ENCODE results near the gene CDK5RAP1. TPM values are rescaled to one million over a fixed set of nuclear protein-coding genes. Genes with fewer than 3 reads are reported as not detected.

Gene CDK5RAP1
- total RNA-seq, 2 donors from 2014 or later, result 55.6 to 61.9 TPM

DNA sequence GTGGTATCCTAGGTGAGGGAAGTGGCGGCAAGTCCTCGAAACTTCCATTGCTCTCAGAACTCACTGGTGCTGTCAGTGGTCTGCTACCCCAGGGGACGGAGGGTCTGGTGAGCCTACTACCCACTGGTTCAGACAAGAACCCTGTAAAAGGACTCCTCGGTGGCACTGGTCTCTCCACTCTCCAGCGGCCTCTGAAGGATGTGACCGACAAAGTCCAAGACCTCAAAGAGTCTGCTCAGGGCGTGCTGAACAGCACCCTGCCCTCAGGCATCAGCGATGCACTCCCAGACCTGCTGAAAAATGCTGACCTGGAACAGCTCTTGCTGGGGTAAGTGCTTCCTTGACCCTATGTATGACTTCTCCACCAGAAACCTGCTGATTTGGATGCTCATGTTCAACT lies 51.8 kb downstream of the CDK5RAP1 start:
- no peak for DNase-seq
- peak overlapping the region; percentile 84 for H3K27ac Mint-ChIP-seq
- no peak for ATAC-seq

DNA sequence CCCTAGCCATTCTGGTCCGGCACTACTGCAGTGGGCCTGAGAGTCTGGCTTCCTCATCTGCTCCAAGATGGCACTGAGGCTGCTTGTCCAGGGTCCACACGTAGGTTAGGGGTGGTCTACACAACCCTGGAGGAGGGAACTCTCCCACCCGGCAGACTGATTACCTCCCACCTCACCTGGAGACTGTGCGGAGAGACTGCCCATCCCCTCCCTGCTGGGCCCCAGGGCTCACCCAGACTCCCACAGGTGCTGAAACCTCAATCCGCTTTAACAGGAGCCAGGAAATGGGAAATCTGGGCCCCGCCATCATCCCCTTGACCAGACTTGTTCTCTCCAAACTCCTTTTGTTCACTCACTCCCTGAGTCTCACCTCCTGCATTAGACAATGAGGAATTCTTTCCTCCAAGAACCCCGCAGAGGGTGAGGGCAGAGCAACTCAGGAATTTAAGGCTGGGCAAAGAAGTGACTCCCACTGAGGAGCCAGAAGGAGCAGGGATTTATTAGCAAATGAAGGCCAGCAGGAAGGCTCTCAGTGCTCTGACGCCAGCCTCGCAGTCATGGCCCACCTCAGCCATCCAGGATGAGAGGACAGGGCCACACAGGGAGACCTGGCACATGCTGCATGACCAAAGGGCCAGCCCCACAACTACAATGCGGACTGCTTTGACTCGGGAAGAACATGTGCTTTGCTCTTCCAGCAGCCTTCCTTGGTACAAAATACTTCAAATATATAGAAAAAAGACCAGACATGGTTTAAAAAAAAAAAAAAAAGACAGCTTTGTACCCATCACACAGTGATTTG lies 53.0 kb downstream of the CDK5RAP1 start:
- Mint-ChIP-seq H3K27me3 (no peaks in the 10 kb centered on the region), H3K4me3 (no peak overlapping the region), H3K27ac (no peak overlapping the region), H3K4me1 (peaks cover 18% of the 10 kb centered on the region), H3K36me3 (ENCODE audit: low read depth) (peaks cover 2% of the 10 kb centered on the region)
- ATAC-seq (no peak), DNase-seq (no peak)
- no peaks in the 10 kb centered on the region for H3K9me3 ChIP-seq (ENCODE audit: control insufficient read depth, low read length, poor library complexity, severe bottlenecking)

More for the DNA sequence above, 51.8 kb downstream of the CDK5RAP1 start:
- H3K4me3 Mint-ChIP-seq, result no peak overlapping the region
- H3K27me3 Mint-ChIP-seq, result no peaks in the 10 kb centered on the region
- peaks cover 2% of the 10 kb centered on the region for H3K36me3 Mint-ChIP-seq (ENCODE audit: low read depth)
- no peaks in the 10 kb centered on the region for H3K9me3 ChIP-seq (ENCODE audit: control insufficient read depth, low read length, poor library complexity, severe bottlenecking)
- H3K4me1 Mint-ChIP-seq, result peaks cover 16% of the 10 kb centered on the region

DNA sequence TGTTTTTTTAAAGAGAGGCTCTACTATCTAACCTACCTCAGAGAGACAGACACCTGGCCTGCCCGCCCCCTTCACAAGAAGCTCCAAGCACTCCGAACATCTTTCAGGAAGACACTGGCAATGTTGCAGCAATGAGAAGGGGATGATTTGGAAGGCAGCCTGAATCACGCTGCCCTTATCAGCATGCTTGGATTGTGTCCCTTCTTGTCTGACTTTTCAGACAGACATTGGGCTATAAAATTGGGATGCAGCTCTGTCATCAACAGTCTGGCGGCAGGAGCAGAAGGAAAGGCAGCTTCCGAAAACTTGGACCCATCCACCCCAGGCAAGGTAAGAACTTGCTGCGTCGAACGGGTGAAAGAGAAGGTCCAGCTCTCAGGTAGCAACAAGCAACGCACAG lies 56.0 kb downstream of the CDK5RAP1 start:
- Mint-ChIP-seq H3K27me3 (no peaks in the 10 kb centered on the region), H3K4me3 (no peak overlapping the region), H3K27ac (no peak overlapping the region), H3K4me1 (peaks cover 13% of the 10 kb centered on the region), H3K36me3 (ENCODE audit: low read depth) (peaks cover 4% of the 10 kb centered on the region)
- DNase-seq, result no peak
- H3K9me3 ChIP-seq (ENCODE audit: control insufficient read depth, low read length, poor library complexity, severe bottlenecking), result no peaks in the 10 kb centered on the region
- ATAC-seq, result no peak

GRCh38 chr20:33343521-33343920 lies 57.8 kb downstream of the CDK5RAP1 start:
- Mint-ChIP-seq H3K27me3 (no peaks in the 10 kb centered on the region), H3K27ac (no peak overlapping the region), H3K36me3 (ENCODE audit: low read depth) (peaks cover 3% of the 10 kb centered on the region), H3K4me3 (no peak overlapping the region), H3K4me1 (peaks cover 7% of the 10 kb centered on the region)
- ATAC-seq (no peak), DNase-seq (no peak)
- H3K9me3 ChIP-seq (ENCODE audit: control insufficient read depth, low read length, poor library complexity, severe bottlenecking), result no peaks in the 10 kb centered on the region

- H3K27me3 Mint-ChIP-seq, result no peaks in the 10 kb centered on the region
- H3K9me3 ChIP-seq (ENCODE audit: control insufficient read depth, low read length, poor library complexity, severe bottlenecking), result no peaks in the 10 kb centered on the region
- peaks cover 3% of the 10 kb centered on the region for H3K36me3 Mint-ChIP-seq (ENCODE audit: low read depth)
- no peak for DNase-seq
- H3K27ac Mint-ChIP-seq, result no peak overlapping the region
- ATAC-seq, result no peak
- peaks cover 10% of the 10 kb centered on the region for H3K4me1 Mint-ChIP-seq
- H3K4me3 Mint-ChIP-seq, result no peak overlapping the region
Observed at GRCh38 chr20:33339515-33340058, 61.7 kb downstream of the CDK5RAP1 start.

DNA sequence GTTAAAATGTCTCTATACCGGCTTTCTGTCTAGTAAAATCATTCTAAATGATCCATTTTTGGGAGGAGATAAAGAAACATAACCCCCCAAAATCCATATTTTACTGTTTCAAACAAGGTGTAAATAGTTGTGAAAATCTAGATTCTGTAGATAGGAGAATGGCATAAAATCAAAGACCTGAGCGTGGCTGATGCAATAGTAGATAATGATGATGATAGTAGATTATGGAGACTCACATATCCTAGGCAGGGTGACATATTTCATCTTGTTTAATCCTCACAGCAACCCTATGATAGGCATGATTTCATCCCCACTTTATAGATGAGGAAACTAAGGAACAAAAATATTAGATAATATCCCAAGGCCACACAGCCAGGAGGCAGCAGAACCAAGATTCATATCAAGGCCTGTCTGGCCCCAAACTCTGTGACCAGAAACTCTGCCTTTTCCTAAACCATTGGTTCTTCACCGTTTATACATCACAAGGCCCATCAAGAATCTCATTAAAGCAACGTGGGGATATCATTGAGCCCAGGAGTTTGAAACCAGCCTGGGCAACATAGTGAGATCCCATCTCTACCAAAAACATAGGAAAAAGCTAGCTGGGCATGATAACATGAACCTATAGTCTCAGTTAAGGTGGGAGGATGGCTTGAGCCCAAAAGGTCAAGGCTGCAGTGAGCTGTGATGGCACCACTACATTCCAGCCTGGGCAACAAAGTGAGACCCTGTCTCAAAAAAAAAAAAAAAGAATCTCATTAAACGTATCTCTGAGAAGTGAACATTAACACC lies 62.7 kb downstream of the CDK5RAP1 start:
- DNase-seq (no peak), ATAC-seq (no peak)
- no peaks in the 10 kb centered on the region for H3K9me3 ChIP-seq (ENCODE audit: control insufficient read depth, low read length, poor library complexity, severe bottlenecking)
- peak overlapping the region; percentile 67 for H3K27ac Mint-ChIP-seq
- no peaks in the 10 kb centered on the region for H3K27me3 Mint-ChIP-seq
- H3K36me3 Mint-ChIP-seq (ENCODE audit: low read depth), result peaks cover 3% of the 10 kb centered on the region
- H3K4me1 Mint-ChIP-seq, result peaks cover 8% of the 10 kb centered on the region
- H3K4me3 Mint-ChIP-seq, result no peak overlapping the region

GRCh38 chr20:33337531-33338165 lies 63.7 kb downstream of the CDK5RAP1 start:
- Mint-ChIP-seq H3K4me3 (no peak overlapping the region), H3K36me3 (ENCODE audit: low read depth) (peaks cover 3% of the 10 kb centered on the region), H3K27ac (peak overlapping the region; percentile 67), H3K27me3 (peaks cover 4% of the 10 kb centered on the region), H3K4me1 (peaks cover 8% of the 10 kb centered on the region)
- ATAC-seq (no peak), DNase-seq (no peak)
- H3K9me3 ChIP-seq (ENCODE audit: control insufficient read depth, low read length, poor library complexity, severe bottlenecking), result no peaks in the 10 kb centered on the region

DNA sequence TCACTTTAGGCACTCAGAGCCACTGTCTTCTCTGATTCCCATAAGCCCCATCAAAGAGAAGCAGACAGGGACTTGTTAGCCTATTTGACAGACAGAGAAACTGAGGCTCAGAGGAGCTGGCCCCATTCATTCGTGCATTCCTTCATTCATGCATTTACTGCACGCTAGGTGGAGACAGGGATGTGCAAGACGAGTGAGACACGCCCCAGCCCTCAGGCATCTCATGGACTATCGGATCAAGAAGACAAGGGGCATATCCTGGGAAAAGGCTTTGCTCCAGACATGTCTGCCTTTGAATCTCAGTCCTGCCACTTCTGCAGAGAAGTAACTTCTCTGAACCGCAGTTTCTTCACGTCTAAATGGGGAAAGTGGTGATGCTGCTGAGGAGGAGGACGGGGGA lies 64.2 kb downstream of the CDK5RAP1 start:
- DNase-seq, result no peak
- no peak for ATAC-seq
- H3K9me3 ChIP-seq (ENCODE audit: control insufficient read depth, low read length, poor library complexity, severe bottlenecking), result no peaks in the 10 kb centered on the region
- H3K27ac Mint-ChIP-seq, result peak overlapping the region; percentile 67
- peaks cover 8% of the 10 kb centered on the region for H3K4me1 Mint-ChIP-seq
- H3K4me3 Mint-ChIP-seq, result no peak overlapping the region
- peaks cover 3% of the 10 kb centered on the region for H3K36me3 Mint-ChIP-seq (ENCODE audit: low read depth)
- H3K27me3 Mint-ChIP-seq, result peaks cover 7% of the 10 kb centered on the region

GRCh38 chr20:33336375-33336774 lies 64.9 kb downstream of the CDK5RAP1 start:
- DNase-seq, result no peak
- H3K4me3 Mint-ChIP-seq, result no peak overlapping the region
- ATAC-seq, result no peak
- H3K36me3 Mint-ChIP-seq (ENCODE audit: low read depth), result peaks cover 3% of the 10 kb centered on the region
- H3K9me3 ChIP-seq (ENCODE audit: control insufficient read depth, low read length, poor library complexity, severe bottlenecking), result no peaks in the 10 kb centered on the region
- peaks cover 7% of the 10 kb centered on the region for H3K27me3 Mint-ChIP-seq
- no peak overlapping the region for H3K27ac Mint-ChIP-seq
- peaks cover 8% of the 10 kb centered on the region for H3K4me1 Mint-ChIP-seq

DNA sequence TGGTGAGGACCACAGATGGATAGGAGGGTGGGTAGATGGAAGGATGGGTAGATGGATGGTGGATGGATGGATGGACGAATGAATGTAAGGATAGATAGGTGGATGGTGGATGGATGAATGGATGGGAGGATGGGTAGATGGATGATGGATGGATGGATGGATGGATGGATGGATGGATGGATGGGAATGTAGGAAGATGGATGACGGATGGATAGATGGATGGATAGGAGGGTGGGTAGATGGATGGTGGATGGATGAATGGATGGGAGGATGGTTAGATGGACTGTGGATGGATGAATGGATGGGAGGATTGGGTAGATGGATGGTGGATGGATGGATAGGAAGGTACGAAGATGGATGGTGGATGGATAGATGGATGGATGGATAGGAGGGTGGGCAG lies 67.2 kb downstream of the CDK5RAP1 start:
- Mint-ChIP-seq H3K27me3 (peaks cover 7% of the 10 kb centered on the region), H3K4me1 (peaks cover 4% of the 10 kb centered on the region), H3K36me3 (ENCODE audit: low read depth) (no peaks in the 10 kb centered on the region), H3K4me3 (no peak overlapping the region), H3K27ac (no peak overlapping the region)
- no peak for DNase-seq
- no peak for ATAC-seq
- H3K9me3 ChIP-seq (ENCODE audit: control insufficient read depth, low read length, poor library complexity, severe bottlenecking), result no peaks in the 10 kb centered on the region

DNA sequence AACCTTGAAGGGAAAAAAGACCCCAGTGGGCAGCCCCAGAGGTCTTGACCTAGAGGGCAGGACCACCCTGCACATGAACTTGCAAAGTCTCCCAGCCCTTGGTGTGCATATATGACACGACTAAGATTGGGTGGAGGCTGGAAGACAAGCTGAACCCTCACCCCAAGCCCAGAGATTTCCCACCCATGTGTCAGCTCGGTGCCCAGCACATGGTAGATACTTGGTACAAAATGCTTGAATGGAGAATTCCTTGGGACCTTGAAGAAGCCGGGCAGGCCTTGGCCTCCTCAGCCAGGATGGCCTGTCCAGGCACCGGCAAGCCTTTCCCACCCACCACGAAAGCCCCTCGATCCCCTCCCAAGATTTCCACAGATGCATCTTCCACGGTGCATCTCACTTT lies 67.7 kb downstream of the CDK5RAP1 start:
- H3K27me3 Mint-ChIP-seq, result peaks cover 7% of the 10 kb centered on the region
- no peak overlapping the region for H3K4me3 Mint-ChIP-seq
- no peak overlapping the region for H3K27ac Mint-ChIP-seq
- no peaks in the 10 kb centered on the region for H3K9me3 ChIP-seq (ENCODE audit: control insufficient read depth, low read length, poor library complexity, severe bottlenecking)
- H3K4me1 Mint-ChIP-seq, result peaks cover 4% of the 10 kb centered on the region
- ATAC-seq (no peak), DNase-seq (no peak)
- no peaks in the 10 kb centered on the region for H3K36me3 Mint-ChIP-seq (ENCODE audit: low read depth)

GRCh38 chr20:33332905-33333456 lies 68.3 kb downstream of the CDK5RAP1 start:
- Mint-ChIP-seq H3K27ac (no peak overlapping the region), H3K36me3 (ENCODE audit: low read depth) (no peaks in the 10 kb centered on the region), H3K27me3 (peaks cover 7% of the 10 kb centered on the region), H3K4me3 (no peak overlapping the region), H3K4me1 (peaks cover 4% of the 10 kb centered on the region)
- DNase-seq, result no peak
- no peaks in the 10 kb centered on the region for H3K9me3 ChIP-seq (ENCODE audit: control insufficient read depth, low read length, poor library complexity, severe bottlenecking)
- no peak for ATAC-seq
